Thyroid gland (tissue), 4 donors: ENCODE data around the gene PDGFA. TPM values are rescaled to one million over a fixed set of nuclear protein-coding genes. Genes with fewer than 3 reads are reported as not detected.

Experiments used
- DNase-seq, 2 donors: peaks; one replicate each; pipeline ENCODE4 v3.0.0-alpha.2; 2019
- H3K27ac ChIP-seq, 3 donors: fragments of 200-600 bp; sonication (generic); 1 replicate in 2 of 3; 2 replicates in 1 of 3; pipeline ENCODE4 v1.5.1; 2016 to 2019; ENCODE audit warnings: mild to moderate bottlenecking in 1 of 3, moderate library complexity in 1 of 3
- H3K27me3 ChIP-seq: fragments of 200-600 bp; sonication (generic); one replicate; pipeline ENCODE4 v1.5.1; 2019
- H3K36me3 ChIP-seq, 2 donors: fragments of 200-600 bp; sonication (generic); one replicate each; pipeline ENCODE4 v1.5.1; 2016 to 2019
- H3K4me1 ChIP-seq, 2 donors: fragments of 200-600 bp; sonication (generic); one replicate each; pipeline ENCODE4 v1.5.1; 2017 to 2019
- H3K4me3 ChIP-seq, 3 donors: fragments of 200-600 bp; sonication (generic); replicated peaks in 1 of 3; 1 replicate in 2 of 3; 2 replicates in 1 of 3; pipeline ENCODE4 v1.5.1; 2016; ENCODE audit warnings: mild to moderate bottlenecking in 1 of 3
- H3K9me3 ChIP-seq: fragments of 200-600 bp; sonication (generic); one replicate; pipeline ENCODE4 v1.5.1; 2017
- POLR2A ChIP-seq, 2 donors: fragments of 450-650 bp; IDR thresholded peaks; one replicate each; pipeline ENCODE4 v1.6.1; 2017; ENCODE audit warnings: antibody characterized with exemption in 2 of 2, mild to moderate bottlenecking in 2 of 2, moderate library complexity in 1 of 2
- WGBS, 2 donors: methylation state at CpG; one replicate each; pipeline ENCODE4 v1.1.5; 2017; 5-methylcytosine and 5-hydroxymethylcytosine counted together
- intact Hi-C: fragments of 100-400 bp; cut with DNase I; formaldehyde crosslinking; loops from one replicate; pipeline ENCODE4 v1.15.1; 2023
- total RNA-seq, 4 donors: library from RNA; depleted of rRNA; stranded (reverse); fragments of >200 nt; gene quantifications; one replicate each; pipeline ENCODE4 v1.2.3, GENCODE V29; 2016
- TF ChIP-seq, protein P1 (sequence below), 6 experiments: fragments of 200-600 bp in 3 of 6; fragments of 450-650 bp in 3 of 6; sonication (generic) in 3 of 6; IDR thresholded peaks; one replicate each; pipeline ENCODE4 v1.5.1; 2016 to 2019; ENCODE audit warnings: antibody characterized with exemption in 6 of 6, mild to moderate bottlenecking in 2 of 6, inconsistent platforms in 1 of 6, moderate library complexity in 1 of 6

The PDGFA gene
- total RNA-seq, 4 donors from 2014 or later, result 6.6 to 20.0 (median 10.8) TPM

DNA sequence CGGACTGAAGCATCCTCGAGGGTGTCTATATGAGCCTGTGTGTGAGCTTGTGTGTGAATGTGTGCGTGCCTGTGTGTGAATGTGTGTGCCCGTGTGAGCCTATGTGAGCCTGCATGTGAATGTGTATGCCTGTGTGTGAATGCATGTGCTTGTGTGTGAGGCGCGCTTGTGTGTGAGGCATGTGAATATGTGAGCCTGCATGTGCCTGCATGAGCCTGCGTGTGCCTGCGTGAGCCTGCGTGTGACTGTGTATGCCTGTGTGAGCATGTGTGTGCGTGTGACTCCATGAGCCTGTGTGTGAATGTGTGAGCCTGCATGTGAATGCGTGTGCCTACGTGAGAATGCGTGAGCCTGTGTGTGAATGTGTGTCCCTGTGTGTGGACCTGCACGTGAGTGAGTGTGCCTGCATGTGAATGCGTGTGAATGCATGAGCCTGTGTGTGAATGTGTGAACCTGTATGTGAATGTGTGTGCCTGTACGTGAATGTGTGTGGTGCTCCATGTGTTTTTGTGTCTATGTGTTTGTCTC is 33.4 kb downstream of the PDGFA start:
- intact Hi-C loops, result no loop called here

DNA sequence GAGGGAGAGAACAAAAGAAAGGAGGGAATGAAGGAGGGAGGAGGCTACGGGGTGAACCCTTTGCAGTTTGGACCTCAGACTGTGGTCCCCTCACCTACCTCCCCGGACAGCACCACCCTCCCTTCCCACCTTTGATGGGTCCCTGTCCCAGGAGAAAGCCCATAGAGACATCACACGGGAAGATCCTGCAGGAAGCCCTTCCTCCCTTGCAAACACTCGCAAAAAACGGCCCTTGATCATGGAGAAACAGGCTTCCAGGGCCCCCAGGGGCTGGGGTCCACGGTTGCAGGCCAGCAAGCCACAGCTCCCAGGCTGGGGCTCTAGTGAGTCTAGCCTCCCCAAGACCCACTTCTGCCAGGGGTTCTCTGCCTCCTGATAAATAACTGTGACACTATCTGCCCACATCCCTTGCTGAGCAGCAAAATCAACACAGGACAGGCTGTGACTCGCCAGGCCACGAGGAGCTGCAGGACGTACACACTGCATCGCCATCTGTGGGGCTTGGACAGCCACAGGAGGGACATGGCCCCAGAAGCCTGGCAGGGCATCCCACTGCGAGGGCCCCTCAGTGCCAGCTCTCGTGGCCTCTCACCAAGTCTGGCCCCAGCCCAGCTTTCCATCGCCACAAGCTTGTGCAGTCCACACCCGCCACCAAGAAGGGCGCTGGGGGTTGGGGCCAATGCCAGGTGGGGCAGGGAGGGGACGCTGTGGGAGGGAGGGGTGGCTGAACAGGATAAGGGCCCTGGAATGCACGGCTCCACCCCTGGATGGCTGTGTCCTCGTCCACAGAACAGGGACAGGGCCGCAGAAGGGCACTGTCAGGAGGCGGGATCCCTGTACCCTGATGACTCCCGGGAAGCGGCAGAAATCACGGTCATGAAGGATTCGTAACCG is 34.2 kb downstream of the PDGFA start:
- no peaks in the 10 kb centered on the region for H3K4me1 ChIP-seq
- WGBS, 2 donors, result 52 to 63% methylated on average over 20 to 23 of the region's 25 CpGs
- TF ChIP-seq, protein P1, sequence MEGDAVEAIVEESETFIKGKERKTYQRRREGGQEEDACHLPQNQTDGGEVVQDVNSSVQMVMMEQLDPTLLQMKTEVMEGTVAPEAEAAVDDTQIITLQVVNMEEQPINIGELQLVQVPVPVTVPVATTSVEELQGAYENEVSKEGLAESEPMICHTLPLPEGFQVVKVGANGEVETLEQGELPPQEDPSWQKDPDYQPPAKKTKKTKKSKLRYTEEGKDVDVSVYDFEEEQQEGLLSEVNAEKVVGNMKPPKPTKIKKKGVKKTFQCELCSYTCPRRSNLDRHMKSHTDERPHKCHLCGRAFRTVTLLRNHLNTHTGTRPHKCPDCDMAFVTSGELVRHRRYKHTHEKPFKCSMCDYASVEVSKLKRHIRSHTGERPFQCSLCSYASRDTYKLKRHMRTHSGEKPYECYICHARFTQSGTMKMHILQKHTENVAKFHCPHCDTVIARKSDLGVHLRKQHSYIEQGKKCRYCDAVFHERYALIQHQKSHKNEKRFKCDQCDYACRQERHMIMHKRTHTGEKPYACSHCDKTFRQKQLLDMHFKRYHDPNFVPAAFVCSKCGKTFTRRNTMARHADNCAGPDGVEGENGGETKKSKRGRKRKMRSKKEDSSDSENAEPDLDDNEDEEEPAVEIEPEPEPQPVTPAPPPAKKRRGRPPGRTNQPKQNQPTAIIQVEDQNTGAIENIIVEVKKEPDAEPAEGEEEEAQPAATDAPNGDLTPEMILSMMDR (IDR thresholded peaks at IDR 0.05), result no peak
- TF ChIP-seq POLR2A (IDR thresholded peaks at IDR 0.05), result no peak
- no peak overlapping the region for H3K4me3 ChIP-seq
- no peak for DNase-seq
- H3K9me3 ChIP-seq, result no peaks in the 10 kb centered on the region
- H3K27me3 ChIP-seq, result no peaks in the 10 kb centered on the region
- H3K27ac ChIP-seq, result no peak overlapping the region
- H3K36me3 ChIP-seq, result no peaks in the 10 kb centered on the region
- intact Hi-C loops, result no loop called here

More for the DNA sequence above, 33.4 kb downstream of the PDGFA start:
- TF ChIP-seq, protein P1 (IDR thresholded peaks at IDR 0.05), result no peak
- no peak for TF ChIP-seq POLR2A (IDR thresholded peaks at IDR 0.05)
- Histone ChIP-seq H3K27ac (no peak overlapping the region), H3K36me3 (no peaks in the 10 kb centered on the region), H3K27me3 (no peaks in the 10 kb centered on the region), H3K9me3 (no peaks in the 10 kb centered on the region), H3K4me3 (no peak overlapping the region), H3K4me1 (no peaks in the 10 kb centered on the region)
- DNase-seq, result no peak
- WGBS, 2 donors, result 89 to 97% methylated on average over 14 of the region's 16 CpGs

DNA sequence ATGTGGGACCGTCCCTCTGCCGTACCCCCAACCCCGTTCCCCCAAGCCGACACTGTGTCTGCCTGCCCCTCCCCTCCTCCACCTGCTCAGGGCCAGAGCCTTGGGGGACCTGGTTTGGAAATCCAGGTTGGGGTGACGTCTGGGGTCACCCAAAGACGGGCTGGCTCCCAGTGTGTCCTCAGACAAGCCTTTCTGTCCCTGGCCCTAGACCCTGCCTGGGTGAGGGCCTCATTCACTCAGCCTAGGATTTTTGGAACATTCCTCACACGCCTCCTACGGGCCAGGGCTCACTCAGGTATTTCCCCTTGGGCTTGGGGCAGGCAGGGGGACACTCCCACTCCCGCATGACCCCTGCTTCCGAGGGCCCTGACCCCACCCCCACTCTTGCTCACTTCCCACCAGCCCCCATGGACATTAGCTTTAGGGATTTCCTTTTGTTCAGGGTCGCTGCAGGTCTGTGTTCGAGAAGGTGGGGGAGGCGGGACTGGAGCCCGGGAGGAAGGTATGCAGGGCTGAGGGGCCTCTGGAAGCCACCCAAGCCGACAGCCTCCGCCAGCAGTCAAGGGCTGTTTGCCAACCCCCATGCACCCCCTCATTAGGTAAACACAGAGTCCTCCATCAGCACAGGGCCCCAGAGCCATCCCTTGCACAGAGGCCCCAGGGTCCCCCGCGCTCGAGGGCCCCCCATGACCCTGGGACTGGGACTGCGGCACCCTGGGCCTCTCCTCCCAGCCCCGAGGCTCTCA is 35.1 kb downstream of the PDGFA start:
- intact Hi-C loops, result no loop called here
- H3K4me1 ChIP-seq, result no peaks in the 10 kb centered on the region
- H3K27ac ChIP-seq, result no peak overlapping the region
- TF ChIP-seq, protein P1 (IDR thresholded peaks at IDR 0.05), result no peak
- TF ChIP-seq POLR2A (IDR thresholded peaks at IDR 0.05), result no peak
- DNase-seq, result no peak
- no peaks in the 10 kb centered on the region for H3K36me3 ChIP-seq
- no peak overlapping the region for H3K4me3 ChIP-seq
- WGBS, 2 donors, result 50 to 58% methylated on average over 15 to 20 of the region's 21 CpGs
- no peaks in the 10 kb centered on the region for H3K9me3 ChIP-seq
- H3K27me3 ChIP-seq, result no peaks in the 10 kb centered on the region

DNA sequence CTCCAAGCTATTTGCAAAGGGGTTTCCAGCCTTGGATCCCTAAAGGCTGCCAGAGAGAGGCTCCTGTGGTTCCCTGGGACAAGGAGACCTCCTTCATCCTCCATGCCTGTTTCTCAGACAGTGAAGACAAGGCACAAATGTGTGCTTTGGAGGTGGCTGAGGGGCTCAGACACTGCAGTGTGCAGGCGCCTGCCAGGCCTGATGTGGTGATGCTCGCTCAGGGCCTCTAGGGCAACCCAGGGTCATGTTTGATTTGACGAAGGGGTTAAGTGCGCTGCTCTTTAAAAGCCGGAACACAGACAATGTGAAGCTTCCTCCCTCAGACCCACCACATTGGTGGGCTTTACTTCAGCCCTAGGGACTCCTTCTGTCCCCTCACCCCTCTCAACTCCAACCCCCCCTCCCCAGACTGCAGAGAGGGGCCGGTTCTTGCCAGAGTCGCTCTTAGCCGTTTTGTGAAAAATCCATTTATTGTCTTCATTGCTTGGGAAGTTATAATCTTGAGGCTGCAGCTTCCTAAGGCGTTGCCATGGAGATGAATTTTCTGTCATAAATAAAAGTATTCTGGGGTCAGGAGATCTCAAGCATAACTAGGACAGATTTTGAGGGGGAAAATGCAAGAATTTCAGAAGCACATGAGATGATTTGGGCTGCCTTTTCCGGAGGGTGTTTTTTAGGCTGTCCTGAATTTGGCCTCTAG is 35.8 kb downstream of the PDGFA start:
- H3K36me3 ChIP-seq, result no peaks in the 10 kb centered on the region
- 85 to 86% methylated on average over 10 of the region's 10 CpGs for WGBS, 2 donors
- intact Hi-C loops, result no loop called here
- no peak for DNase-seq
- no peaks in the 10 kb centered on the region for H3K4me1 ChIP-seq
- H3K4me3 ChIP-seq, result no peak overlapping the region
- H3K27ac ChIP-seq, result no peak overlapping the region
- TF ChIP-seq POLR2A (IDR thresholded peaks at IDR 0.05), result no peak
- TF ChIP-seq, protein P1 (IDR thresholded peaks at IDR 0.05), result no peak
- no peaks in the 10 kb centered on the region for H3K9me3 ChIP-seq
- no peaks in the 10 kb centered on the region for H3K27me3 ChIP-seq
